ENCODE data around the gene PPP1R26. TPM values are rescaled to one million over a fixed set of nuclear protein-coding genes. Genes with fewer than 3 reads are reported as not detected.

PPP1R26 gene
- total and polyA plus RNA-seq, 2 of the 8 experiments (the other 6 are each of a cell fraction or from before 2014, with no cell fraction given), result 9.8 to 32.7 TPM

DNA sequence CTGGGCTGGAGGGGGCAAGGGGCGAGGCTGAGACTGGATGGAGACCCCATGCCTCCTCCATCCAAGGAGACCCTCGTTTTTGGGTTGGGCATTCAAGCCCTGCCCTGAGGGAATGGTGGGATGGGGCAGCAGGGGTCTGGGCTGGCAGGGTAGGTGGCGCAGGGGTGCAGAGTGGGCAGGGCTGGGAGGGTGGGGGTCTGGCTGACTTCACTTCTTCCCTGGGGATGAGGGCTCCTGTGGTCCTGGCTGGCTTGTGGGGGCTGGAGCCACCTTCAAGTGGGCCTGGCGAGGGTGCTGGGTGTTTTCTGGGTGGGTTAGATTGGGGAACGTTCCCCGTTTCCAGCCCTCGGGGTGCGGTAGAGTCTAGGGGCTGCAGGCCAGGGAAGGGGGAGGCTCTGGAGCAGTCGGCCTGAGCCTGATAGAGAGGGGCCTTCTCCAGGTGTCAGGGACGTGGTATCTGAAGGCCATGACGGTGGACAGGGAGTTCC lies 42.1 kb downstream of the PPP1R26 start (continued):
- no peak for TF ChIP-seq SIN3A (conservative IDR thresholded peaks at IDR 0.05 in 1 of 2, IDR thresholded peaks at IDR 0.05 in 1 of 2; ENCODE audit: low read depth in 1 of 2, low read length in 2 of 2)
